ENCODE data around the gene TMEM131.
A peak's percentile ranks its signal among the peaks of the same experiment; 100 is the strongest.

The TMEM131 gene

DNA sequence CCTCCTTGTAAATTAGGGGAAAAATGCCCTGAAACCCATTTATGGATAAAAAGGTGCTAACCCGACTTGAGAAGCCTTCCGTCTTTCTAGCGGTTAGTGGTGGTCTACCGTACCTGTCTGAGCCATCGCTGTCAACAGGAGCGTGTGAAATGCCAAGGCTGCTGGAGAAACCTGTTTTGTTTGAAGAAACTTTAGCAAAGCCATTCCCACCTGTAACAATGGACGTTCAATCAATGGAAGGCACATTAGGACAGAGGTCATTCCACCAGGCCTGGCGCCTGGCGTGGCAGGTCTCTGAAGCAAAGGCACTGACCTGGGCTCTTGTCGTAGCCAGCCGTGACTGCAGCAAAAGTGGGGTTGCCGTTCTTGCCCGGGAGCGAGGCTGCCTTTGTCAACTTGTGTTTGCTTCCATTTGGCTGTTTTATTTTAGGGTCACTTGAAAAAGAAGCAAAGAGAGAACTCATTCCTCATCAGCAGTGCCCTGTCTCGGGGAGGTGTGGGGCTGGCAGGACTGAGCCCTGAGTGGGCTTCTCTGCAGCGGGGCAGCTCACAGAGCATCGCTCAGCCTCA lies 235.2 kb downstream of the TMEM131 start:
- DNase-seq (ENCODE audit: low read depth), result no peak

- no peak for DNase-seq (ENCODE audit: low read depth)
Observed at GRCh38 chr2:97759727-97760407, 235.9 kb downstream of the TMEM131 start.

DNA sequence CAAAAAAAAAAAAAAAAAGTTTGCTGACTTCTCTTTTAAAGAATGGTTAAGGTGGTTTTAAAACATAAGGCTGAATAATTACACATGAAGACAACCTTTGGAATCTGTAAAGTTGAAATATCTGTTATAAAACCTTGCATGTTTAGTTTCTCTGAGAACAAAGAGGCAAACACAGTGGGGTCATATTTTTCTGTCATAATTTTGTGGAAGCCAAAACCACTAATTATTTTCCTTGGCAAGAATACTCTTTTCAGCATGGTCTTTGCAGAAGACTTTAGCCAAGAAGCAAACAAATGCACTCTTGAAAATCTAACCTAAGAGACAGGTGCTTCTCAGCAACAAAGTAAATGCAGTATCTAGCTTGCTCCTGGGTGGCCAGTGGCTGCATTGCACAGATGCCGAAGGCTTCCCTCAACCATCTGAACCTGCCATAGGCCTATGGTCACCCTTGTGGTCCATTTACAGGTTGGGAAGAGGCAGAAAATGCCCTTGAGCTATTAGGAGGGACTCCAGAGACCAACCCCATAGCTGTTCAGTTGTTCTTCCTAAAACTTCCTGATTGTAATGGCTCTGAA lies 237.5 kb downstream of the TMEM131 start:
- no peak for DNase-seq (ENCODE audit: low read depth)

DNA sequence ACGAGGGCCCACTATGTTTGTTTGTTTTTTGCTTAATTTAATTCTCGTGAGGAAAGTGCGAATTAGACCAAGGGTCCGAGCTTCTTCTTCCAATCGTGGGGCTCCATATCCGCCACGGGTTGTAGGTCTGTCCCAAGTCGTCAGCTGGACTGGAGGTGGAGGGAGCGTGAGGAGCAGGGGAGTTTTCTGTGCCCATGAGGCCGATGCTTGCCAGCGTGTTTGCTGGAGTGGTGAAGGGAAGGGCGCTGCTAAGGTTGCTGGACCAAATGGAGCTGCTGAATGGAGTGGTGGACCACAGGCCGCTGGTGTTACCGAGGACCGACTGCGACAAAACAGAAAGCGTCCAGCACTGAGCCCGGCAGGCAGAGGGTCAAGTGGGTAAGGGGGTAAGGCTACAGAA lies 238.7 kb downstream of the TMEM131 start:
- no peak for DNase-seq (ENCODE audit: low read depth)

GRCh38 chr2:97755491-97755890 lies 240.3 kb downstream of the TMEM131 start:
- DNase-seq (ENCODE audit: low read depth), result no peak

DNA sequence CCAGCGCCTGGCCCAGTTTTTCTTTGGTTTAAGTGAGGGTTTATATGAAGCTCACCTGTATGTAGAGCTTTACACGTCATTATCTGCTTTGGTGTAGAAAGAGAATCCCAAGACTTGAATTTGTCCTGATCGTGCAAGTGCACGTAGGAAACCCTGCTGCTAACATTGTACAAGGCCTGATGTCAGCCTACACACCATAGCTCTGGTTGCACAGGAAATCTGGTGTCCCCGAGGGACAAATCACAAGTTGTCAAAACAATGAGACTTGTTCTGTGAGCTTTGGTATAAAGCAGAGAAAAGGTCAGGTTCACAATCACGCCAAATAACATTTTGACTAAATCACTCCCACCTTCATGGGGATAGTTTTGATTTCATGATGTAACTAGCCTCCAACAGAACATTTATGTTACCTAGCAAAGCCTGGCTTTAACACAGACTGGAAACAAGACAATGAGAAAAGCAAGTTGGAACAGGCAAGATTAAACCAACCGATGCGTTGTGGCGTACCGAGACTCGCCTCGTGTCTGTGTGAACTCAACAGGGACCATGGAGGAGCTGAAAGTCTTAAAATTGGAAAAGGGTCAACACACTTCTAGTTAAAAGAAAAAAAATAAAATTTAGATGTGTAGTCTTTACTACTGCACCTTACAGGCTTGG lies 240.9 kb downstream of the TMEM131 start:
- DNase-seq (ENCODE audit: low read depth), result no peak

DNA sequence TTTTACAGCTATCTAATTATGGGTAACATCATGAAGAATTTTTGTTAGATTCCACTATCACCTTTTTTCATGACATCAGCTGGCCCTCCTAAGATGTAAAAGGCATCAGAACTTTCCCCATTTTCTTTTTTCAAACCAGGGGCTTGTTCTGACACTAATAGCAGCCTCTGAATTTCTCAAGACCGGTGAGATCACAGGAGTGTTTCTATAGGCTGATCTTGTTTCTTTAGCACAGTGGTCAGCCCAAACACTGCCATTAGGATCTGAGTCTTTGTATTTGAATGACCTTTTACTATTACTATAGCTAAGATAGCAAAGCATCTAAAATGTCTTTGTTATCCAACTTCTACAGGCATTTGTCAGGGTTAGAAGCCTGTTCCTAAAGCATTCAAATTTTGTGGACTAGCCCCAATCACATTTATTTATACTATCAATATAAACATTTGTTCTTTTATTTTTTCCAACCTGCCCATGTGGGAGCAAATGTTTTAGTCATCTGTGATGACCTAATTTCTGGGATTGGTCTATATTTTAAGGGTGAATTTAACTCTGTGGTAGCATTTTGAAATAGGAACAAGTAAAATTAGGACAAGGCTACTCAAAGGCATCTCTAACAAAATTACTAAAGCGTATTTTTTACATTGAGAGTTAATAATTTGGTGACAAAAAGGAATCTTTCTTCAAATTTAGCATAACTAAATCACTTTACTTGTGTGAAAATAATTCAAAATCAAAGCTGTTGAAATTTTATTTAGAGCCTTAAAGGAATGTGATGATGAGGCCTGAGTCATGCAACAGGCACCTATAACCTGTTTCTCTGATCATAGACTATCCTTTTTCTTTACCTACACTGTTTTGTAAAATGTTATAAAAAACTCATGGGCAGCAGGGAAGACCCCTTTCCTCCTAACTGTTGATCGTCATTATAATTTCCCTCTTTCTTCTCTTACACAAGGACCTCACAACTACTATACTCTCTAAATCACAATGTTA lies 243.1 kb downstream of the TMEM131 start:
- DNase-seq (ENCODE audit: low read depth), result no peak

DNA sequence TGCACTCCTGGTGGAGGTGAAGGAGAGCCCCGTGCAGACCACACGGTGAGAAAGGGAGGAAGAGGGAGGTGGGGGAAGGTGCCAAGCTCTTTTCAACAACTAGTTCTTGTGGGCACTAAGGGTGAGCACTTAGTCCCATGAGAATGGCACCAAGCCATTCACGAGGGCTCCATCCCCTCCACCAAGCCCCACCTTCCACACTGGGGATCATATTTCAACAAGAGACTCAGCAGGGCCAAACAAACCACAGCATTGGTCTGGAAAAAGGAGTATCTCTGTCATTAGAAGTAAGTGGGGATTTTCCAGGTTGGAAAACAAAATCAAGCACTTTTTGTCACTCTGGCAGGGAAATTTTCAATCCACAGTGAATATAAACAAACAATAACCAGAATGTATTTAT lies 244.0 kb downstream of the TMEM131 start:
- no peak for DNase-seq (ENCODE audit: low read depth)

GRCh38 chr2:97750017-97750416 lies 245.7 kb downstream of the TMEM131 start:
- DNase-seq (ENCODE audit: low read depth), result no peak

- no peak for DNase-seq (ENCODE audit: low read depth)
Observed at GRCh38 chr2:97749581-97749980, 246.2 kb downstream of the TMEM131 start.

DNA sequence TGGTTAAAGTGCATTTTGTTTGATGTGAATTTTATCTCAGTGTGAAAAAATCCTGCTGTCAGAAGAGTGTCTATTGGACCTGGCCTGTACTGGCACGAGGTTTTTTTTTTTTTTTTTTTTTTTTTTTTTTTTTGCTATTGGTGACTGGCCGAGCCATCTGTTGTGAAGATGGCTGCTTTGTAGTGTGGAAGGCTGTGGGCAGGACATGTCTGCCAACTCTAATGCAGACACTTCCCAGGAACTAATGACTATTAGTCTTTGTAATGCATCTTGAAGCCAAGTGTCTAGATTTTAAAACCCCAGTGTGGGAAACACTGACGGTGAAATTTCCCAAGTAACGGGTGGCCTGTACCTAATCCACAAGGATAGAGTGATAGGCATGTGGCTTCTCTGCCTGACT lies 248.0 kb downstream of the TMEM131 start:
- no peak for DNase-seq (ENCODE audit: low read depth)

DNA sequence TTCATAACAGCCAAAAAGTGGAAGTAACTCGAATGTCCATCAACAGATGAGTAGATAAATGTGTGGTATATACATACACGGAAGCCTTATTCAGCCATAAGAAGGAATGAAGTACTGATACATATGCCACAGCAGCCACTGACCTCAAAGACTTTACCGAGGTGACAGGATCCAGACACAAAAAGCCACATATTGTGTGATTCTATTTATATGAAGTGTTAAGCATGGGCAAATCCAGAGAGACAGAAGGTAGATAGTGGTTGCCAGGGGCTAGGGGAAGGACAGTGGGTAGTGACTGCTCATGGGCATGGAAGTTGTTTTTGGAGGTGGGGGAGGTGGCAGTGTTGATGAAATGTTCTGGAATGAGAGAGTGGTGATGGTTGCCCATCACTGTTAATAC lies 248.5 kb downstream of the TMEM131 start:
- no peak for DNase-seq (ENCODE audit: low read depth)

DNA sequence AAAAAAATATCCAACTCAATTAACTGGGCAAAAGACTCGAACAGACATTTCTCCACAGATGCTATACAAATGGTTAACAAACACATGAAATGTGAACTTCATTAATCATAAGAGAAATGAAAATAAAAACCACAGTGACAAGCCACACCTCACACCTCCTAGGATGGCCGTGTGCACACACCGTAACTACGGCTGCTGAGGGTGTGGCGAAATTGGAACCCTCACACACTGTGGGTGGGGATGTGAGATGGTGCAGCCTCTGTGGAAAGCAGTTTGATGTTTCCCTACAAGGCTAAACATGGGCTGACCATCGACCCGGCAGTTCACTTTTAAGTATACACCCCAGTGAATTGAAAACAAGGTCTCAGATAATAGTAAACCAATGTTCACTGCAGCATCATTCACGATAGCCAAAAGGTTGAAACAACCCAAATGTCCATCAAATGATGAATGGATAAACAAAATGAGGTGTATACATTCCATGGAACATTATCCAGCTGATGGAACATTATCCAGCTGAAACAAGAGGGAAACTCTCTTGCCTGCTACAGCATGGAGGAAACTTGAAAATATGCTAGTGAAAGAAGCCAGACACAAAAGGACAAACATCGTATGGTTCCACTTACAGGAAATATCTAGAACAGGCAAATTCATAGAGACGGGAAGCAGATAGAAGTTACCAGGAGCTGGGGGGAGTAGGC lies 250.1 kb downstream of the TMEM131 start:
- peak; percentile 40 for DNase-seq (ENCODE audit: low read depth)

DNA sequence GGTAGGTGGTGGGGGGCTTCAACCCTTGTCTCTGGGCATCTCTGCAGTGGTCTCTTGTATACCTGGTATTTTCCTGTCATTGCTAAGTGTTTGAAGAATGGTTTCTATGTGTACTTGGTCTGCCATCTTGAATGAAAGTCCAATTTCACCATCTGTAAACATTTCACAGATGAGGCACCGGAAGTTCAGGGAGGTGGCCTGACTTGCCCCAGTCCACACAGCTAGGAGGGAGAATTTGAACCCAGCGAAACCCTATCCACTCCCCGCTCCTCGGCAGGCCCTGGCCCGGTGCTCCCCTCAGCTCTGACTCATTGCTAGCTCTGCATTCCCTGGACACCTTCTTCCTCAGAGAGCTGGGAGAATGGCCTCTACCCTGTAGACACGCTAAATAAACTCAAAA lies 251.8 kb downstream of the TMEM131 start:
- DNase-seq (ENCODE audit: low read depth), result no peak

GRCh38 chr2:97742381-97742847 lies 253.3 kb downstream of the TMEM131 start:
- peak; percentile 15 for DNase-seq (ENCODE audit: low read depth)

GRCh38 chr2:97741686-97742085 lies 254.1 kb downstream of the TMEM131 start:
- no peak for DNase-seq (ENCODE audit: low read depth)

DNA sequence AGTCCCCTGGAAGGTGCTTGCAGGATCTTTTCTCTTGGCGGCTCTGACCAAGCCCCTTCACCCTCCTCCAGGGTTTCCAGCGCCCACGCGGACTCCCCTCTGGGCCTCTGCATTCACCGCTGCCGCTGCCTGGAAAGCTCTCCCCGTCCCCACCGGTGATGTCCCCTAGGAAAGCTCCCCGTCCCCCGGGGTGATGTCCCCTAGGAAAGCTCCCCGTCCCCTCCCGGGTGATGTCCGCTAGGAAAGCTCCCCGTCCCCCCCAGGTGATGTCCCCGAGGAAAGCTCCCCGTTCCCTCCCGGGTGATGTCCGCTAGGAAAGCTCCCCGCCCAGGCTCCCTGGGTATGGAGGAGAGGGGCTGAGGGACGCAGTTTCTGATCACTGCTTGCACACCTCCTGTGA lies 254.5 kb downstream of the TMEM131 start:
- DNase-seq (ENCODE audit: low read depth), result no peak

DNA sequence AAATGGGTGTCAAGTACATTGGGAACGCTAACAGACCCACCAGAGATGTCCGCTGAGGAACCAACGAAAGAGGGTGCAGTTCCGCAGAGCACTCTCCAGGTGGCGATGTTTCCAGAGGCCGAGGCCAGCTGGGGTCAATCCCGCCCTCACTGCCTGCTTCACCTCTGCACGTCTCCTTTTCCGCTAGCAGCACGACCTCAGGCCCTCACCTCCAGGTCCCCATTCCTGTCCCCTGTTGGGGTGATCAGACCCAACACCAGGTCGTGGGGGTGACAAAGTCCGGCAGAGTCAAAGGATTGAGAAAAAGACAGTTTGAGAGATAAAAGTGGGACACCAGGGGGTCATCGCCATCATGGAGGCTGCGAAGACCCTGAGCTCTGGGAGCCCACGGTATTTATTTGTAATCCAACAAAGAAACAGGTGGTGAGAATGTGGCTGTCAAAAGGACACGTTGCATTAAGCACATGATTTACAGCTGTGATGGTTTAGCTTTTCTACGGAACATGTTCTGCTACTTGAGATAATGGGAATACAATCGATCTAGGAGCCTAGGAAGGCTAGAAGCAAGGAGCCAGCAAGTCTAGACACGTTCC lies 255.1 kb downstream of the TMEM131 start:
- peak; percentile 23 for DNase-seq (ENCODE audit: low read depth)

DNA sequence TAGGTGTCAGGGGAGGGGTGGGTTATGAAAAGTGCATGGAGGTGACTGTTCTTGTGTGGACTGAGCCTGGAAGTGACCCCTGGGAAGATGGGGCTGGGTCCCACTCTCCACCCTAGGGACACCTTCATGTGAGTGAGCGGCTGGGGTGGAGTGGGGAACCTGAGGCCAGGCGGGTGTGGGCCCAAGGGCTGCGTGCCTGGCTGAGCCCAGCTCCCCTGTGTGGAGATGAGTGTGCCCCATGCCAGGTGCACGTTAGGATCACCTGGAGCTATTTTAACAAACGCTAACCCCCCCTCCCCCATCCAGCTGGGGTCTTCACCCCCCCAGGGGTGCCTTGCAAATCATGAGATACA lies 255.9 kb downstream of the TMEM131 start:
- no peak for DNase-seq (ENCODE audit: low read depth)

DNA sequence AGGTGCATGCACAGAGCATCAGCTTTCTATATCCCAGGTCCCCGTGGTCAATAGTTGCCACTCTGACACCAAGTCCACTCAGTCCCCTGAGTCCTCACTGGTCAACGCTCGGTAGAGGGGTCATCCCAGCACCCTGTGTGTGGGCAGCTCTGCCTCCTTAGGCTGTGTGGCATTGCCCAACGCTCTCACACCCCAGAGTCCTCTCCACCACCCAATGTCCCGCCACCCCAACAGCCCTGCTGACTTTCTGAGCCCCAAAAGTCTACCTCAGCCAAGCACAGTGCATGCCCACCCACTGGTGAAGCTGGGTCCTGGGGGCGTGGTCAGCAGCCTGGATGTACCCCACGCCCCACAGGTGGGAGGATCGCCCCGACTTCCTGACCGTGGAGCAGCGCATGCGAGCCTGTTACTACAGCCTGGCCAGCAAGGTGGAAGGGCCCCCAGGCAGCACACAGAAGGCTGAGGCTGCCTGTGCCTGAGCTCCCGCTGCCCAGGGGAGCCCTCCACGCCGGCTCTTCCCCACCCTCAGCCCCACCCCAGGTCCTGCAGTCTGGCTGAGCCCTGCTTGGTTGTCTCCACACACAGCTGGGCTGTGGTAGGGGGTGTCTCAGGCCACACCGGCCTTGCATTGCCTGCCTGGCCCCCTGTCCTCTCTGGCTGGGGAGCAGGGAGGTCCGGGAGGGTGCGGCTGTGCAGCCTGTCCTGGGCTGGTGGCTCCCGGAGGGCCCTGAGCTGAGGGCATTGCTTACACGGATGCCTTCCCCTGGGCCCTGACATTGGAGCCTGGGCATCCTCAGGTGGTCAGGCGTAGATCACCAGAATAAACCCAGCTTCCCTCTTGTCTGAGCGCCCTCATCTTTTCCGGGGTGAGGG lies 256.5 kb downstream of the TMEM131 start:
- no peak for DNase-seq (ENCODE audit: low read depth)

All from activated gamma-delta T cell treated with anti-CD3 and anti-CD28 coated beads, Interleukin-2, amount 50 U/mL, for 16 hours (primary cell).